Non-pigmented ciliary epithelial cell (primary cell): Measurements from ENCODE around the gene EOMES.

ENCODE experiments used
- DNase-seq: peaks from one replicate; pipeline ENCODE4 v3.0.0-alpha.2; 2010; ENCODE audit warnings: low read depth

The EOMES gene

GRCh38 chr3:27680517-27681246 is 41.4 kb downstream of the EOMES start:
- DNase-seq, result no peak

GRCh38 chr3:27679691-27680090 is 42.4 kb downstream of the EOMES start:
- no peak for DNase-seq

GRCh38 chr3:27678234-27678633 is 43.9 kb downstream of the EOMES start:
- DNase-seq, result no peak

GRCh38 chr3:27677565-27677964 is 44.6 kb downstream of the EOMES start:
- peak; percentile 82 for DNase-seq

GRCh38 chr3:27675287-27675686 is 46.8 kb downstream of the EOMES start:
- no peak for DNase-seq

- DNase-seq, result no peak
Observed at GRCh38 chr3:27673701-27674100, 48.4 kb downstream of the EOMES start.

- no peak for DNase-seq
Observed at GRCh38 chr3:27671101-27671500, 51.0 kb downstream of the EOMES start.

- no peak for DNase-seq
Observed at GRCh38 chr3:27670619-27671018, 51.5 kb downstream of the EOMES start.

- no peak for DNase-seq
Observed at GRCh38 chr3:27669591-27669990, 52.5 kb downstream of the EOMES start.

GRCh38 chr3:27667751-27668150 is 54.4 kb downstream of the EOMES start:
- DNase-seq, result no peak

- DNase-seq, result no peak
Observed at GRCh38 chr3:27666708-27667107, 55.4 kb downstream of the EOMES start.

- no peak for DNase-seq
Observed at GRCh38 chr3:27666272-27666671, 55.9 kb downstream of the EOMES start.
